Gastrocnemius medialis (tissue), 4 donors: ENCODE measurements around the gene SPTBN2. TPM values are rescaled to one million over a fixed set of nuclear protein-coding genes. Genes with fewer than 3 reads are reported as not detected.

ENCODE experiments used
- ATAC-seq, 2 donors: fragments of 150-250 bp; one replicate each; pipeline ENCODE4 v1.9.1; 2016
- DNase-seq, 2 donors: peaks; one replicate each; pipeline ENCODE4 v3.0.0-alpha.2; 2019
- H3K27ac ChIP-seq, 4 donors: fragments of 200-600 bp; sonication (generic); 1 replicate in 1 of 4; 2 replicates in 3 of 4; pipeline ENCODE4 v1.5.1; 2016 to 2018; ENCODE audit warnings: mild to moderate bottlenecking in 2 of 4, moderate library complexity in 1 of 4
- H3K27me3 ChIP-seq, 3 donors: fragments of 200-600 bp; sonication (generic) in 2 of 3; 1 replicate in 1 of 3; 2 replicates in 2 of 3; pipeline versions ENCODE4 v1.5.1 to v1.6.0; 2016 to 2019; ENCODE audit warnings: mild to moderate bottlenecking in 1 of 3, moderate library complexity in 1 of 3
- H3K36me3 ChIP-seq, 2 donors: fragments of 200-600 bp; sonication (generic) in 1 of 2; one replicate each; pipeline ENCODE4 v1.5.1; 2017 to 2018
- H3K4me1 ChIP-seq, 2 donors: fragments of 200-600 bp; sonication (generic) in 1 of 2; one replicate each; pipeline ENCODE4 v1.5.1; 2016 to 2017; ENCODE audit warnings: mild to moderate bottlenecking in 2 of 2
- H3K4me3 ChIP-seq, 4 donors: fragments of 200-600 bp; sonication (generic) in 3 of 4; 1 replicate in 1 of 4; 2 replicates in 3 of 4; pipeline ENCODE4 v1.5.1; 2016 to 2019; ENCODE audit warnings: mild to moderate bottlenecking in 2 of 4
- H3K9me3 ChIP-seq, 3 donors: fragments of 200-600 bp; sonication (generic) in 2 of 3; 1 replicate in 1 of 3; 2 replicates in 2 of 3; pipeline ENCODE4 v1.5.1; 2016 to 2019
- POLR2A ChIP-seq, 2 donors: fragments of 450-650 bp; IDR thresholded peaks; one replicate each; pipeline ENCODE4 v1.6.1; 2017; ENCODE audit warnings: antibody characterized with exemption in 2 of 2, mild to moderate bottlenecking in 2 of 2, moderate library complexity in 2 of 2
- in situ Hi-C, 4 donors: fragments of 200-750 bp; cut with MboI; loops; one replicate each; pipeline versions ENCODE4 v1.15.0 to v1.8.0; 2017; ENCODE audit warnings: low sequenced_read_pairs in 4 of 4
- intact Hi-C: fragments of 100-400 bp; cut with DNase I; formaldehyde crosslinking; loops from one replicate; pipeline ENCODE4 v1.15.1; 2023; ENCODE audit warnings: low total_unique reads
- total RNA-seq, 4 donors: library from RNA; depleted of rRNA; stranded (reverse); fragments of >200 nt; gene quantifications; one replicate each; pipeline versions ENCODE4 v1.1.0 to v1.2.3, GENCODE V29; 2016
- TF ChIP-seq, protein P1 (sequence below), 5 experiments: fragments of 450-650 bp in 3 of 5; fragments of 200-600 bp in 2 of 5; sonication (generic) in 2 of 5; IDR thresholded peaks in 4 of 5; conservative IDR thresholded peaks in 1 of 5; 1 replicate in 4 of 5; 2 replicates in 1 of 5; pipeline ENCODE4 v1.5.1; 2016 to 2019; ENCODE audit warnings: antibody characterized with exemption in 5 of 5, mild to moderate bottlenecking in 3 of 5, moderate library complexity in 3 of 5

Gene SPTBN2
- total RNA-seq, 4 donors from 2014 or later = 0.40 to 1.5 (median 1.0) TPM

DNA sequence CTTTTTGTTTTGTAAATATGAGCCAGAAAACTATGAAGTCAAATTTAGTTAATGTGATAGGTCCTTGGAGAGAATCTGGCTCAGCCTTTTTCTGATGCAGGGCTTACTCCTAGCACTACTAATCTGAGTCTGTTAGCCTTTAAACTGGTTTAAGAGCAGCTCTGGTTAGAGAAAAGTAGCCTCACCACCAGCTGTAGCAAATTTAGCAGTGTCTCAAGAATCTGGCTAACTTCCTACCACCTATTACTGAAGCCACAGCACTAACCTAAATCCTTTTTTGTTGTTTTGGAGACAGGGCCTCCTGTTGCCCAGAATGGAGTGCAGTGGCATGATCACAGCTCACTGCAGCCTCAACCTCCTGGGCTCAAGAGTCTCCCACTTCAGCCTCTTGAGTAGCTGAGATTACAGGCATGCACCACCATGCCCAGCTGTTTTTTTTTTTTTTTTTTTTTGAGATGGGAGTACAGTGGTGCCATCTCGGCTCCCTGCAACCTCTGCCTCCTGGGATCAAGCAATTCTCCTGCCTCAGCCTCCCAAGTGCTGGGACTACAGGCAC is 65.2 kb downstream of the SPTBN2 start:
- Histone ChIP-seq H3K27me3 (no peaks in the 10 kb centered on the region), H3K9me3 (no peaks in the 10 kb centered on the region), H3K4me1 (no peaks in the 10 kb centered on the region), H3K27ac (no peak overlapping the region), H3K4me3 (no peak overlapping the region), H3K36me3 (peaks cover 0 to 31% of the 10 kb centered on the region in 2 donors)
- no peak for TF ChIP-seq POLR2A (IDR thresholded peaks at IDR 0.05)
- TF ChIP-seq, protein P1, sequence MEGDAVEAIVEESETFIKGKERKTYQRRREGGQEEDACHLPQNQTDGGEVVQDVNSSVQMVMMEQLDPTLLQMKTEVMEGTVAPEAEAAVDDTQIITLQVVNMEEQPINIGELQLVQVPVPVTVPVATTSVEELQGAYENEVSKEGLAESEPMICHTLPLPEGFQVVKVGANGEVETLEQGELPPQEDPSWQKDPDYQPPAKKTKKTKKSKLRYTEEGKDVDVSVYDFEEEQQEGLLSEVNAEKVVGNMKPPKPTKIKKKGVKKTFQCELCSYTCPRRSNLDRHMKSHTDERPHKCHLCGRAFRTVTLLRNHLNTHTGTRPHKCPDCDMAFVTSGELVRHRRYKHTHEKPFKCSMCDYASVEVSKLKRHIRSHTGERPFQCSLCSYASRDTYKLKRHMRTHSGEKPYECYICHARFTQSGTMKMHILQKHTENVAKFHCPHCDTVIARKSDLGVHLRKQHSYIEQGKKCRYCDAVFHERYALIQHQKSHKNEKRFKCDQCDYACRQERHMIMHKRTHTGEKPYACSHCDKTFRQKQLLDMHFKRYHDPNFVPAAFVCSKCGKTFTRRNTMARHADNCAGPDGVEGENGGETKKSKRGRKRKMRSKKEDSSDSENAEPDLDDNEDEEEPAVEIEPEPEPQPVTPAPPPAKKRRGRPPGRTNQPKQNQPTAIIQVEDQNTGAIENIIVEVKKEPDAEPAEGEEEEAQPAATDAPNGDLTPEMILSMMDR (IDR thresholded peaks at IDR 0.05 in 4 of 5, conservative IDR thresholded peaks at IDR 0.05 in 1 of 5) = no peak
- intact Hi-C loops (no loop called here), in situ Hi-C loops (no loop called here)
- DNase-seq = no peak
- ATAC-seq = no peak

DNA sequence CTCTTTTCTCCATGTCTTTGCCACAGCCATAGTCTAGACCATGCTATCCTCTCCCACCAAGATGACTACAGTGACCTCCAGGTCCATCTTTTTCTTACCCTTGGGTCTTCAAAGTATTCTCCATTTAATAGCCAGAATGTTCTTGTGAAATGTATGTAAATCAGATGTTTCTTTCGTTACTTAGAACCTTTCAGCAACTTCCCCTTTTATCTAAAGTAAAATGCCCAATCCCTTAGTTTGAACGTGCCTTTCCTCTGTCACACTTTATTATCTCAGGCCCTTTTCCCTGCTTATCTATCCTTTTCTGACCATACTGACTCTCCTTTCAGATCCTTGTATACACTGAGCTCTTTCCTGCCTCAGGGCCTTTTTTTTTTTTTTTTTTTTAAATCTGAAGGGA is 69.3 kb downstream of the SPTBN2 start:
- in situ Hi-C loops = no loop called here
- H3K27me3 ChIP-seq = no peaks in the 10 kb centered on the region
- no peak for ATAC-seq
- no peak for DNase-seq
- no peaks in the 10 kb centered on the region for H3K36me3 ChIP-seq
- H3K4me1 ChIP-seq = no peaks in the 10 kb centered on the region
- H3K9me3 ChIP-seq = no peaks in the 10 kb centered on the region
- intact Hi-C loops = no loop called here
- H3K4me3 ChIP-seq = no peak overlapping the region
- TF ChIP-seq POLR2A (IDR thresholded peaks at IDR 0.05) = no peak
- TF ChIP-seq, protein P1 (IDR thresholded peaks at IDR 0.05 in 4 of 5, conservative IDR thresholded peaks at IDR 0.05 in 1 of 5) = no peak
- H3K27ac ChIP-seq = no peak overlapping the region

DNA sequence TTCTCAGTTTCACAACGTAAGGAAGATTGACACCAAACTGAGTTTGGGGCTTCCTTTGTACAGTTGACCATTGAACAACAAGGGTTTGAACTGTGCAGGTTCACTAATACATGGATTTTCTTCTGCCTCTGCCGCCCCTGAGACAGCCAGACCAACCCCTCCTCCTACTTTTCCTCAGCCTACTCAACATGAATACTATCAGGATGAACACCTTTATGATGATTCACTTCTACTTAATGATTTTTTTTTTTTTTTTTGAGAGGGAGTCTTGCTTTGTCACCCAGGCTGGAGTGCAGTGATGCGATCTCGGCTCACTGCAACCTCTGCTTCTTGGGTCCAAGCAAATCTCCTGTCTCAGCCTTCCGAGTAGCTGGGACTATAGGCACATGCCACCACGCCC is 75.9 kb downstream of the SPTBN2 start:
- Histone ChIP-seq H3K27me3 (no peaks in the 10 kb centered on the region), H3K4me3 (no peak overlapping the region), H3K27ac (no peak overlapping the region), H3K4me1 (no peaks in the 10 kb centered on the region), H3K36me3 (peaks cover 0 to 4% of the 10 kb centered on the region in 2 donors), H3K9me3 (no peaks in the 10 kb centered on the region)
- ATAC-seq (no peak), DNase-seq (no peak)
- intact Hi-C loops = no loop called here
- TF ChIP-seq, protein P1 (IDR thresholded peaks at IDR 0.05 in 4 of 5, conservative IDR thresholded peaks at IDR 0.05 in 1 of 5) = no peak
- no peak for TF ChIP-seq POLR2A (IDR thresholded peaks at IDR 0.05)
- in situ Hi-C loops = no loop called here

DNA sequence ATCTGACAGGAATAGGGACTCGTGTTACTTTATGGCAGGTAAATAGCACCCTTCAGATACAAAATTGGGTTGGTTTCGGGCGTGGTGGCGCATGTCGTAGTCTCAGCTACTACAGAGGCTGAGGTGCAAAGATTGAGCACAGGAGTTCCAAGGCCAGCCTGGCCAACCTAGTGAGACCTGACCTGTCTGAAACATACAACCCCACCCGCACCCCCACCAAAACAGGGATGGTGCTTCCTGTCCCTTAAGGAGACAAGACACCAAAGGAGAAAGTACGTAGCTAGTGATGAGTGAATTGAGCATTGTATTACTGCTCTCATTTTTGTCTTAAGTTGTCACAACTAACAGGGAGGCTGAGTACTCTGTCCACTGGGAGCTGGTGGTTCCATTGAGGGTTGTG is 76.4 kb downstream of the SPTBN2 start:
- TF ChIP-seq POLR2A (IDR thresholded peaks at IDR 0.05) = no peak
- TF ChIP-seq, protein P1 (IDR thresholded peaks at IDR 0.05 in 4 of 5, conservative IDR thresholded peaks at IDR 0.05 in 1 of 5) = no peak
- no peaks in the 10 kb centered on the region for H3K27me3 ChIP-seq
- H3K27ac ChIP-seq = no peak overlapping the region
- intact Hi-C loops = no loop called here
- ATAC-seq = no peak
- H3K9me3 ChIP-seq = no peaks in the 10 kb centered on the region
- peaks cover 0 to 8% of the 10 kb centered on the region in 2 donors for H3K36me3 ChIP-seq
- in situ Hi-C loops = no loop called here
- no peak overlapping the region for H3K4me3 ChIP-seq
- no peaks in the 10 kb centered on the region for H3K4me1 ChIP-seq
- DNase-seq = no peak

DNA sequence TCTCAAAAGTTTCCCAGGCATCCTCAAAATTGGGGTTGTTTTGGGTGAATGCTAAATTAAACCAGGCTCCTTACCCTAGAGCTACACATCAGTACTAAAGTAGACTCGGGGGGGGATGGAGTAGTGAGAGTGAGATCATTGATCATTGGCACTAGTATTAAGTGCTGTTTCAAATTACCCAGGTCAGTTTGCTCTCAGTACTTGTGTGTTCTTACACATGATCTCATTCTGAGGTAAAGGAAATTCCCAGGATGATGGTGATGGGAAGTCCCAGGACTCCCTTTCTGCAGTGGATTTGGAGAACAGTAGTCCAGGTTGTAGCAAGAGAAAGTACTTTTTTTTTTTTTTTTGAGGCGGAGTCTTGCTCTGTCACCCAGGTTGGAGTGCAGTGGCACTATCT is 78.0 kb downstream of the SPTBN2 start:
- ATAC-seq (no peak), DNase-seq (no peak)
- Histone ChIP-seq H3K4me1 (peaks cover 5 to 10% of the 10 kb centered on the region in 2 donors), H3K27me3 (no peaks in the 10 kb centered on the region), H3K9me3 (no peaks in the 10 kb centered on the region), H3K27ac (no peak overlapping the region), H3K4me3 (no peak overlapping the region), H3K36me3 (peaks cover 0 to 25% of the 10 kb centered on the region in 2 donors)
- TF ChIP-seq POLR2A (IDR thresholded peaks at IDR 0.05) = no peak
- TF ChIP-seq, protein P1 (IDR thresholded peaks at IDR 0.05 in 4 of 5, conservative IDR thresholded peaks at IDR 0.05 in 1 of 5) = no peak
- in situ Hi-C loops (no loop called here), intact Hi-C loops (no loop called here)
